Natural killer cell (primary cell): ENCODE data around the gene CD164. TPM values are rescaled to one million over a fixed set of nuclear protein-coding genes. Genes with fewer than 3 reads are reported as not detected.

Source experiments
- ATAC-seq, 3 donors: fragments of 150-1000 bp in 2 of 3; fragments of 200-7000 bp in 1 of 3; cut with Tn5 transposase; 1 replicate in 1 of 3; 2 replicates in 2 of 3; pipeline ENCODE4 v1.10.0; 2021; ENCODE audit warnings: mild to moderate bottlenecking in 2 of 3, moderate library complexity in 2 of 3
- DNase-seq, 2 donors: peaks; one replicate each; pipeline versions ENCODE4 v3.0.0 to v3.0.0-alpha.2; 2013 to 2021; ENCODE audit warnings: mixed read lengths in 1 of 2
- H3K27ac ChIP-seq: one replicate; pipeline ENCODE4 v1.5.1; 2013; ENCODE audit warnings: mild to moderate bottlenecking, low read length
- H3K27me3 ChIP-seq: one replicate; pipeline ENCODE4 v1.6.1; 2013; ENCODE audit warnings: low read length; ENCODE audit not compliant: control insufficient read depth, insufficient read depth
- H3K36me3 ChIP-seq: one replicate; pipeline ENCODE4 v1.6.1; 2013; ENCODE audit warnings: low read length; ENCODE audit not compliant: control insufficient read depth, insufficient read depth
- H3K4me1 ChIP-seq: one replicate; pipeline ENCODE4 v1.6.1; 2013; ENCODE audit warnings: low read length; ENCODE audit not compliant: control insufficient read depth, insufficient read depth
- H3K4me3 ChIP-seq: one replicate; pipeline ENCODE4 v1.5.1; 2013; ENCODE audit warnings: low read length
- H3K9me3 ChIP-seq: one replicate; pipeline ENCODE4 v1.6.1; 2013; ENCODE audit warnings: low read length; ENCODE audit not compliant: control insufficient read depth, insufficient read depth
- H3K27ac Mint-ChIP-seq, 2 donors: one replicate each; pipeline ENCODE4 v1.8.0; 2022; ENCODE audit warnings: mild to moderate bottlenecking in 2 of 2, mixed read lengths in 2 of 2, moderate library complexity in 1 of 2
- H3K27me3 Mint-ChIP-seq, 2 donors: one replicate each; pipeline ENCODE4 v1.8.0; 2022; ENCODE audit warnings: low read depth in 2 of 2, mixed read lengths in 2 of 2
- H3K36me3 Mint-ChIP-seq: one replicate; pipeline ENCODE4 v1.8.0; 2022; ENCODE audit warnings: mixed read lengths
- H3K4me1 Mint-ChIP-seq, 2 donors: one replicate each; pipeline ENCODE4 v1.8.0; 2022; ENCODE audit warnings: mixed read lengths in 2 of 2
- H3K4me3 Mint-ChIP-seq: one replicate; pipeline ENCODE4 v1.8.0; 2022; ENCODE audit warnings: mild to moderate bottlenecking, moderate library complexity, mixed read lengths
- H3K9me3 Mint-ChIP-seq, 2 donors: one replicate each; pipeline ENCODE4 v1.8.0; 2022; ENCODE audit warnings: mixed read lengths in 2 of 2
- CTCF ChIP-seq: fragments of 200-600 bp; IDR thresholded peaks from one replicate; pipeline ENCODE4 v1.8.0; 2022; ENCODE audit warnings: antibody characterized with exemption
- WGBS: methylation state at CpG from one replicate; pipeline ENCODE4 v1.1.7; 2013; ENCODE audit warnings: missing lambda C conversion rate; ENCODE audit not compliant: insufficient coverage; 5-methylcytosine and 5-hydroxymethylcytosine counted together
- intact Hi-C: fragments of 100-400 bp; cut with micrococcal nuclease; formaldehyde crosslinking; loops from one replicate; pipeline ENCODE4 v1.14.2; 2022
- total RNA-seq, 4 donors: library from RNA; stranded (reverse); fragments of 120-200 nt in 1 of 4; gene quantifications; one replicate each; pipeline versions ENCODE4 v1.2.3 to v1.2.4, GENCODE V29; 2013 to 2022

CD164 gene
- total RNA-seq, 3 donors from 2014 or later (not counting 1 experiment from before 2014, with no cell fraction given): 352 to 457 (median 427) TPM

GRCh38 chr6:109374326-109374892, 7.9 kb downstream of the CD164 start:
- H3K27ac Mint-ChIP-seq: peak overlapping the region; percentile 75 to 83
- intact Hi-C loops: no loop called here
- H3K4me1 ChIP-seq: peaks cover 12% of the 10 kb centered on the region
- no peaks in the 10 kb centered on the region for H3K27me3 ChIP-seq
- peaks cover 22% of the 10 kb centered on the region for H3K36me3 Mint-ChIP-seq
- no peak for TF ChIP-seq CTCF
- no peaks in the 10 kb centered on the region for H3K27me3 Mint-ChIP-seq
- peak overlapping the region; percentile 55 for H3K4me3 Mint-ChIP-seq
- H3K4me3 ChIP-seq: no peak overlapping the region
- DNase-seq (no peak), ATAC-seq (no peak)
- H3K9me3 Mint-ChIP-seq: no peaks in the 10 kb centered on the region
- no peak overlapping the region for H3K27ac ChIP-seq
- H3K9me3 ChIP-seq: no peaks in the 10 kb centered on the region
- peaks cover 68 to 75% of the 10 kb centered on the region in 2 donors for H3K4me1 Mint-ChIP-seq
- peaks cover 77% of the 10 kb centered on the region for H3K36me3 ChIP-seq
- WGBS: 52% methylated on average over 3 of the region's 4 CpGs

GRCh38 chr6:109373762-109374161, 8.5 kb downstream of the CD164 start:
- H3K9me3 ChIP-seq: no peaks in the 10 kb centered on the region
- no peak overlapping the region for H3K4me3 ChIP-seq
- H3K27ac ChIP-seq: peak overlapping the region; percentile 30
- H3K4me1 ChIP-seq: peaks cover 7% of the 10 kb centered on the region
- Mint-ChIP-seq H3K27me3 (no peaks in the 10 kb centered on the region), H3K9me3 (no peaks in the 10 kb centered on the region), H3K27ac (peak overlapping the region; percentile 75 to 83), H3K36me3 (peaks cover 22% of the 10 kb centered on the region), H3K4me3 (peak overlapping the region; percentile 55), H3K4me1 (peaks cover 62 to 73% of the 10 kb centered on the region in 2 donors)
- WGBS: 31% methylated on average over 4 of the region's 4 CpGs
- ATAC-seq: peak; percentile 73 to 85 (median 81)
- peak in 1 of 2 donors; percentile 24 for DNase-seq
- intact Hi-C loops: no loop called here
- no peaks in the 10 kb centered on the region for H3K27me3 ChIP-seq
- H3K36me3 ChIP-seq: peaks cover 83% of the 10 kb centered on the region
- no peak for TF ChIP-seq CTCF

GRCh38 chr6:109373331-109373730, 8.9 kb downstream of the CD164 start:
- Mint-ChIP-seq H3K4me3 (peak overlapping the region; percentile 55), H3K27me3 (no peaks in the 10 kb centered on the region), H3K9me3 (no peaks in the 10 kb centered on the region), H3K4me1 (peaks cover 58 to 73% of the 10 kb centered on the region in 2 donors), H3K27ac (peak overlapping the region; percentile 75 to 83), H3K36me3 (peaks cover 22% of the 10 kb centered on the region)
- ATAC-seq (peak in 2 of 3 donors; percentile 13 to 21), DNase-seq (no peak)
- peaks cover 7% of the 10 kb centered on the region for H3K4me1 ChIP-seq
- H3K27ac ChIP-seq: peak overlapping the region; percentile 30
- peaks cover 85% of the 10 kb centered on the region for H3K36me3 ChIP-seq
- no peaks in the 10 kb centered on the region for H3K27me3 ChIP-seq
- no peak overlapping the region for H3K4me3 ChIP-seq
- intact Hi-C loops: no loop called here
- 22% methylated on average over 4 of the region's 4 CpGs for WGBS
- H3K9me3 ChIP-seq: no peaks in the 10 kb centered on the region
- TF ChIP-seq CTCF: no peak

GRCh38 chr6:109372130-109372529, 10.1 kb downstream of the CD164 start:
- no peak for ATAC-seq
- Mint-ChIP-seq H3K4me3 (no peak overlapping the region), H3K4me1 (peaks cover 50 to 65% of the 10 kb centered on the region in 2 donors), H3K27me3 (no peaks in the 10 kb centered on the region), H3K9me3 (no peaks in the 10 kb centered on the region), H3K27ac (peak overlapping the region; percentile 55 to 72), H3K36me3 (peaks cover 25% of the 10 kb centered on the region)
- no peaks in the 10 kb centered on the region for H3K9me3 ChIP-seq
- no peak for TF ChIP-seq CTCF
- peaks cover 88% of the 10 kb centered on the region for H3K36me3 ChIP-seq
- no peaks in the 10 kb centered on the region for H3K27me3 ChIP-seq
- DNase-seq: no peak
- no peak overlapping the region for H3K4me3 ChIP-seq
- H3K4me1 ChIP-seq: peaks cover 4% of the 10 kb centered on the region
- 100% methylated on average over 1 of the region's 2 CpGs for WGBS
- intact Hi-C loops: no loop called here
- no peak overlapping the region for H3K27ac ChIP-seq
